OCI-M2 (cell line): Measurements from ENCODE around the gene FIGLA.
"Not testable (repeated sequence)": the region's sequence is repeated elsewhere in the genome, so short reads cannot be mapped to it uniquely, and the experiment has no call there.

Source experiments
- DNase-seq: peaks from one replicate; lab custom pipeline; 2025; ENCODE audit not compliant: unreplicated experiment; lab: John Stamatoyannopoulos, UW

The FIGLA gene

GRCh38 chr2:70808983-70809958 is 18.8 kb upstream of the FIGLA start:
- DNase-seq, result no peak

- DNase-seq, result no peak
These were observed 17.3 kb upstream of the FIGLA start for GRCh38 chr2:70807828-70808118.

GRCh38 chr2:70807102-70807827 is 16.8 kb upstream of the FIGLA start:
- DNase-seq, result no peak

- DNase-seq, result no peak
These were observed 16.2 kb upstream of the FIGLA start for GRCh38 chr2:70806620-70807019.

GRCh38 chr2:70806013-70806412 is 15.6 kb upstream of the FIGLA start:
- DNase-seq, result no peak

- DNase-seq, result no peak
These were observed 11.3 kb upstream of the FIGLA start for GRCh38 chr2:70801607-70802263.

- DNase-seq, result no peak
These were observed 9.3 kb upstream of the FIGLA start for GRCh38 chr2:70799706-70800105.

GRCh38 chr2:70797996-70798395 is 7.6 kb upstream of the FIGLA start:
- not testable (repeated sequence) for DNase-seq

GRCh38 chr2:70797506-70797905 is 7.1 kb upstream of the FIGLA start:
- no peak for DNase-seq

- no peak for DNase-seq
These were observed 5.8 kb upstream of the FIGLA start for GRCh38 chr2:70796262-70796661.

GRCh38 chr2:70795164-70795995 is 4.9 kb upstream of the FIGLA start:
- no peak for DNase-seq

- no peak for DNase-seq
These were observed 3.0 kb upstream of the FIGLA start for GRCh38 chr2:70793450-70793849.

GRCh38 chr2:70789304-70790135 is 923 bp downstream of the FIGLA start:
- no peak for DNase-seq

- no peak for DNase-seq
These were observed 5.1 kb downstream of the FIGLA start for GRCh38 chr2:70785137-70785911.

GRCh38 chr2:70784320-70784719 is 6.1 kb downstream of the FIGLA start:
- no peak for DNase-seq

- no peak for DNase-seq
These were observed 10.4 kb downstream of the FIGLA start for GRCh38 chr2:70779911-70780545.

GRCh38 chr2:70779491-70779890 is 11.0 kb downstream of the FIGLA start:
- no peak for DNase-seq

- no peak for DNase-seq
These were observed 11.8 kb downstream of the FIGLA start for GRCh38 chr2:70778676-70779075.

GRCh38 chr2:70777450-70777849 is 13.0 kb downstream of the FIGLA start:
- DNase-seq, result no peak
